ENCODE results near the gene KBTBD12.

Gene KBTBD12

DNA sequence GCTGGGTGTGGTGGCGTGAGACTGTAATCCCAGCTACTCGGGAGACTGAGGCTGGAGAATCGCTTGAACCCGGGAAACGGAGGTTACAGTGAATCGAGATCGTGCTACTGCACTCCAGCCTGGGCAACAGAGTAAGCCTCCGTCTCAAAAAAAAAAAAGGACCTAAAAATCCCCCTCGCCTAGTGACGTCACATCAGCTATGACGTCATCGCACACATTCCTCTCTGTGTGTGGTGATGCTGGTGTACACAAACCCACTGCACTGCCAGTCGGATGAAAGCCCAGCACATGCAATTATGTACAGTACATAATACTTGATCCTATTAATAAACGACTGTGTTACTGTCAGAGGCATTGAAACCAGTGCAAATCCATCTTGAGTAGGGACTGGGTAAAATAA lies 97.0 kb downstream of the KBTBD12 start:
- no peak for DNase-seq (ENCODE audit: low spot score)

- DNase-seq (ENCODE audit: low spot score), result no peak
Measured at GRCh38 chr3:128014548-128014947, 99.5 kb downstream of the KBTBD12 start.

- no peak for DNase-seq (ENCODE audit: low spot score)
Measured at GRCh38 chr3:128016502-128016901, 101.5 kb downstream of the KBTBD12 start.

DNA sequence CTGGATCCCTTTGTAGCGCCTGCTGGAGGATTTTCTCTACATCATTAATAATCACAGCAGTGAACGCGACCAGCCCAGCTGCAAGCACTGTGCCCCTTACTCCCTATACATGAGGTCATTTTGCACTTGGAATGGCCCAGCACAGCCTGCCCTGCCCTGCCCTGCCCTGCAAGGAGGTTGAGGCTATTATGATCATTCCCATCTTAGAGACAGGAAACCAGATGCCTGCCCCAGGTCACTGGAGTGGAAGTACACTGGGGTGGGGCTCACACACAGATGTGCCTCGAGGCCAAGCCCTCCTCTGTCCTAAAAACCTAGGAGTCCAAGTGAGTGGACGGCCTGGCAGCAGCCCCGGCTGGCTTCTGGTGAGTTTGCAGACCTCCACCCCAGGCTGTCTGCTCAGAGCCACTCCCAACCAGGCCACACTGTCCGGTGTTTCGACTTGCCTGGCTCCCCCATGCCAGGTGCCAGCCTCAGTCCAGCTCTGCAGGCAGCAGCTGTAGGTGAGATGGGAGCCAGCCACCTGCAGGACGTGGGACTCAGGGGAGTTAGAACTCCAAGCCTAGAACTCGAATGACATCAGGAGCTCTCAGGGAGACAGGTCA lies 106.8 kb downstream of the KBTBD12 start:
- no peak for DNase-seq (ENCODE audit: low spot score)

- no peak for DNase-seq (ENCODE audit: low spot score)
Measured at GRCh38 chr3:128033102-128033501, 118.1 kb downstream of the KBTBD12 start.

DNA sequence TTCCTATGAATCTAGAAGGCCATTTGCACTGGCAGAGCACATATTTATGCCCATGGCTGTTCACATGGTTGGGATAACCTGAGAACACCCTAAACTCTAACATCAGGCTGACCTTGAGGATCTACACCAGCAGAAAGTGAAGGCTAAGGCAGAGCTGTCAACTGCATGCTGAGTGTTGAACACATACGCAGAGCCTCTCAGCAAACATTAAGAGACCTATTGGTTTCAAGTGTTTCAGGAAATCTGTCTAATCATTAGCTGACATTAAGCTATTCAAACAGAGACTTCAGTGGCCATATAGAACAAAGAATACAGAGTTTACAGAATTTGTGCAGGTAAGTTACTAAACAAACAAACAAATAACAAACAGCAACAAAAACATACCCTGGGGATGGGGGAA lies 121.1 kb downstream of the KBTBD12 start:
- DNase-seq (ENCODE audit: low spot score), result no peak

Measured in cerebellar cortex (tissue), 1 donor.